Measurements from ENCODE around the gene FBL.
"Not testable (repeated sequence)": the region's sequence is repeated elsewhere in the genome, so short reads cannot be mapped to it uniquely, and the experiment has no call there.

DNA sequence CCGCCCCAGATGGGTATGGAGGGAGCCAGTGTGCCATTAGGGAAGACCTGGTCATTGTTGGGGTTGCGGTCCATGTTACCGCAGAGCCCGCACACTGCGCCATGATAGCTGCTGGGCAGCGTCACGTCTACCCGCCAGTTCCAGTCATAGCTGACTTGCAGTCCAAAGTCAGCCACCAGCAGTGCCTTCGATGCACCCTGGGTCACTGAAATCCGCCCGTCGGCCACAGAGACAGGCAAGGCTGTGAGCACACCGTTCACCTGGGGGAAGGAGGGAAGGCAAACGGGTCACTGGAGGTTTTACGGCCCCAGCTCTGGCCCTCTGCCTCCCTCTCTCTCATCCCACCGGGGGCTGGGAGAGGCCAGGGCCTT, 48.0 kb upstream of the FBL start:
- TF ChIP-seq, protein P1, sequence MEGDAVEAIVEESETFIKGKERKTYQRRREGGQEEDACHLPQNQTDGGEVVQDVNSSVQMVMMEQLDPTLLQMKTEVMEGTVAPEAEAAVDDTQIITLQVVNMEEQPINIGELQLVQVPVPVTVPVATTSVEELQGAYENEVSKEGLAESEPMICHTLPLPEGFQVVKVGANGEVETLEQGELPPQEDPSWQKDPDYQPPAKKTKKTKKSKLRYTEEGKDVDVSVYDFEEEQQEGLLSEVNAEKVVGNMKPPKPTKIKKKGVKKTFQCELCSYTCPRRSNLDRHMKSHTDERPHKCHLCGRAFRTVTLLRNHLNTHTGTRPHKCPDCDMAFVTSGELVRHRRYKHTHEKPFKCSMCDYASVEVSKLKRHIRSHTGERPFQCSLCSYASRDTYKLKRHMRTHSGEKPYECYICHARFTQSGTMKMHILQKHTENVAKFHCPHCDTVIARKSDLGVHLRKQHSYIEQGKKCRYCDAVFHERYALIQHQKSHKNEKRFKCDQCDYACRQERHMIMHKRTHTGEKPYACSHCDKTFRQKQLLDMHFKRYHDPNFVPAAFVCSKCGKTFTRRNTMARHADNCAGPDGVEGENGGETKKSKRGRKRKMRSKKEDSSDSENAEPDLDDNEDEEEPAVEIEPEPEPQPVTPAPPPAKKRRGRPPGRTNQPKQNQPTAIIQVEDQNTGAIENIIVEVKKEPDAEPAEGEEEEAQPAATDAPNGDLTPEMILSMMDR (optimal IDR thresholded peaks at IDR 0.05 in 1 of 3, IDR thresholded peaks at IDR 0.05 in 1 of 3, conservative IDR thresholded peaks at IDR 0.05 in 1 of 3; ENCODE audit: extremely low read depth in 1 of 3, insufficient read depth in 2 of 3, low read length in 3 of 3): not testable (repeated sequence)
- not testable (repeated sequence) for TF ChIP-seq EZH2 (IDR thresholded peaks at IDR 0.05; ENCODE audit: low read length)

All from keratinocyte (primary cell).